NCI-H187 treated with DMSO at 0.1 percent for 48 hours (cell line): ENCODE measurements around the gene ARHGAP26.

Experiments used
- DNase-seq: peaks from one replicate; lab custom pipeline; 2025; lab: John Stamatoyannopoulos, UW

Gene ARHGAP26

DNA sequence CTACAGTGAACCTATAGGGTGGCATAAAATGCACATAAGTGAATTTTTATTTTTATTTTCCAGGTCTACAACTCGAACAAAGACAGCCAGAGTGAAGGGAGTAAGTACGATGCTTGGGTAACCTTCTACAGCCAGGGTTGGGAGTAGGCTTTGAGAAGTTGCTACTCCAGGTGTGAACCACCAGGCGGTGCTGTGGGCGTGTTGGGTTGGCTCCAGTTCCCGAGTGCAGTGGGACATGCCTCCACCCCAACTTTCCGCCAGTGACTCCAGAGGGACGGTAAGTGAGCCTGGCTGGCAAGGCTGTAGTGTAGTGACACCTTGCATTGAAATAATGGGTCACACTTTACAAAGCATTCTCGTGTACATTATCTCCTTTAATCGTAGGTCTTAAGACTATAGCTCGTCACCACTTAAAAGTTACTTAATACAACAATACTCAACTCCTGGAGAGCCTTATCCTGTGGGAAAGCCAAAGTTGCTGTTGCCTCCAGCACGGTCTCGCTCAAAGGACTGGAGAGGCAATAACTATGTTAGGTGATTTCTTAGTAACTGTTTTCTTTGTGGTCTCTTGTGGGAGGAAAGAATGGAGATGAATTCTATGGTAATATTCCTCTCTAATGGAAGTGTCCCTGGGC is 244.0 kb downstream of the ARHGAP26 start:
- no peak for DNase-seq

GRCh38 chr5:143016777-143017516 is 246.8 kb downstream of the ARHGAP26 start:
- no peak for DNase-seq

- no peak for DNase-seq
These were observed 247.4 kb downstream of the ARHGAP26 start for GRCh38 chr5:143017541-143017940.

DNA sequence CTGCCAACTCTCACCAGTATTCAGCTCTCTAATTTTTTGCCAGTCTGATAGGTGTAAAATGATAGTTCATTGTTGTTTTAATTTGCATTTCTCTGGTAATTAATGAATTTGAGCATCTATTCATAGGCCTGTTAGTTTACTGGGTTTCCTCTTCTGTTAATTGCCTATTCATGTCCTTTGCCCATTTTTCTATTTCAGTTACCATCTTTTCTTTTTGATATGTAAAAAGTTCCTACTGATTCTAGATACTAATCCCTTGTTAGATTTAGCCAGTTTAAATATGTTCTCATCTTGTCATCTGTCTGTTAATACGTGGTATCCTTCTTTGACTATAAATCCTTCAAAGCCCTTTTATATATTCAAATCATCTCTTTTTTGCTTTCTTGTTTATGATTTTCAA is 247.8 kb downstream of the ARHGAP26 start:
- DNase-seq: no peak

DNA sequence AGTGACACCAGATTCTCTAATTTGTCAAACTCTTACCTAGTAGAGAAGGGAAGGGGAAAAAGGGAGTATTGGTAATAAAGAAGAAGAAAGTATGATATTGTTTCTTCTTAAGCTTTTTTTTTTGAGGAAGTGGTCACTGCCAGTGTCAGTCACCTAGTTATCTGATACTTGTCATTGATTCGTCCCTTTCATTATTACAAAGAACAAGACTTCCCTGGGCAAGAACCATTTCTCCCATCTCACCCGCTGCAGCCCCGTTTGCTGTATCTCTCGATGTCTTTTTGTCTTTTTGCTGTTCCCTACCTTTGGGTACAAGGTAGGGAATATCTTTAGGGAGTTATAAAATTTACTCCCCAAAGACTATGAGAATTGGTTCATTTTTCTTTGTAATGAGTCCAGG is 249.0 kb downstream of the ARHGAP26 start:
- no peak for DNase-seq

GRCh38 chr5:143019614-143020515 is 249.7 kb downstream of the ARHGAP26 start:
- peak; percentile 59 for DNase-seq

GRCh38 chr5:143021595-143021994 is 251.4 kb downstream of the ARHGAP26 start:
- DNase-seq: no peak

DNA sequence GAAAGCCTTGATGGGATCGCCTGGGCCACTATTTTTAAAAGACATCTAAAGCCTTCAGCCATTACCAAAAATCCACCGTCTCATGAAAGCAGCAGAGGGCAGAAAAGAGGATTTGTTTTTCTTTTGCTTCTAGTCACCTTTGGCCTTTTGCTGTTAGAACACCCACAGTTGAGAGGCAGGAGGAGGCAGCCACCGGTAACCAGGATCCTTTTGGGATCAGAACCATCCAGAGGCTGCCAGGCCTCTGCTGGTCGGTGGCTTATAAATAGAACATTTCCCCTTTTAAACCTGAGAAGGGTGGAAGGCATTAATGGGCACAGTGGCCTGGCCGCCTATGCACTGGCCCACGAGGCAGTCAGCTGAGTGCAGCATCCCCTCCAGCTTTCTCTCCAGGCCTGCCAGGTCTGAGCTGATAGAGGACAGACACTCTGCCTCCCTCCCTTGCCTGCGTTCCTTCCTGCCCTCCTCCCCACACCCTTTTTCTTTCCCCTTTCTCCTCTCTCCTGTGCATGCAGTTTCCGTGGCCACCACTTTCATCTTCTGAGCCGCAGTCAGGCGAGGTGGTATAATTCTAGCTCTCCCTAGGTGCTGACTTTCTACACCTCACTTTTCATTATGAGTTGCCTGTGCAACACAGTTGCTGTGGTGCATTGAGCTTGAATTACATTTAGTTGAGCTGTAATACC is 253.4 kb downstream of the ARHGAP26 start:
- no peak for DNase-seq

- DNase-seq: peak; percentile 29
These were observed 254.2 kb downstream of the ARHGAP26 start for GRCh38 chr5:143024228-143024920.

DNA sequence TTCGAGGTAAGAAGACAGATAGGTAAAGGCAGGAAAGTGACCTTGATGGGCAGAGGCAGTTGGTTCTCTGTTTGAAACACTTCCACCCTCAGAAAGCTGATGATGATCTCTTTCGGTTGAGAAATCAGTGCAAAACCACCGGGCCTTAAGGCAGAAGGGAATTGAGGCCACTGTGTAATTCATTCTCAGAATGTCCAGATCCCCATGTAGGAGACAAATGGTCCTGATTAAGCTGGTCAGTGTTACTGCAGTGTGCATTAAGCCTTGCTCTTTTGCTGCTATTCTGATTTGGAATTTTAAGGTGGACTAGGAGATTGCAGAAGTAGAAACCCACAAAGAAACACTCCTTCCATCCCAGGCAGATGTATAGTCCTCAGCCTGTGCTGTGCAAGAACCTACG is 255.2 kb downstream of the ARHGAP26 start:
- DNase-seq: no peak

GRCh38 chr5:143025971-143026370 is 255.8 kb downstream of the ARHGAP26 start:
- no peak for DNase-seq

- DNase-seq: no peak
These were observed 256.2 kb downstream of the ARHGAP26 start for GRCh38 chr5:143026380-143026779.

DNA sequence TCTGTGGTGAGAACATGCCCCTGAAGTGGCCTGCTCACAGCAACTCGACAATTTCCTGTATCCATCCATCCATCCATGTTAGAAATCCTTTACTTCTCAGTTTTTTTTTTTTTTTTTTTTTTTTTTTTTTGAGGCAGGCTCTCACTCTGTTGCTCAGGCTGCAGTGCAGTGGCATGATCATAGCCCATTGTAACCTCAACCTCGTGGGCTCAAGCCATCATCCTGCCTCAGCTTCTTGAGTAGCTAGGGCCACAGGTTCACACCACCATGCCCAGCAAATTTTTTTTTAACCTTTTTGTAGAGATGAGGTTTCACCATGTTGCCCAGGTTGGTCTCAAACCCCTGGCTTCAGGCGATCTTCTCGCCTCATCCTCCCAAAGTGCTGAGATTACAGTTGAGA is 259.1 kb downstream of the ARHGAP26 start:
- DNase-seq: no peak

DNA sequence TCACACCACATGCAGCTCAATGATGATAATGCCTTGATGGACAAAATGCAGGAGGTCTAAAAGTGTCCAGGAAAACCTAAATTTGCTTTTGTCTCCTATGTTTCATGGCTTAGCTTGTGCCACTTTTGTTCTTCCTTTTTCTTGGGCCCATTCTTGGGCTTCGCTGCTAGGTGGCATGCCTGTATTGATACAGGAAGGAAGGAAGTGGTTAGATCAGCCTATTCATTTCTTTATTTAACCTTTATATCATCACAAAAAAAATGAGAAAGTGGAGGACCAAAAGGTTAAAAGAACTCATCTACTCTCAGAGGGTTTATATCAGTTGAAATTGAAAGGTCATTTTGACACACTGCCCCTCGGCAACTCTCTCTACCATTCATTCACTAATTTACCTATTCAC is 260.2 kb downstream of the ARHGAP26 start:
- no peak for DNase-seq

- DNase-seq: no peak
These were observed 261.8 kb downstream of the ARHGAP26 start for GRCh38 chr5:143031781-143032580.

- no peak for DNase-seq
These were observed 262.3 kb downstream of the ARHGAP26 start for GRCh38 chr5:143032581-143032836.

GRCh38 chr5:143033535-143034250 is 263.5 kb downstream of the ARHGAP26 start:
- DNase-seq: no peak

DNA sequence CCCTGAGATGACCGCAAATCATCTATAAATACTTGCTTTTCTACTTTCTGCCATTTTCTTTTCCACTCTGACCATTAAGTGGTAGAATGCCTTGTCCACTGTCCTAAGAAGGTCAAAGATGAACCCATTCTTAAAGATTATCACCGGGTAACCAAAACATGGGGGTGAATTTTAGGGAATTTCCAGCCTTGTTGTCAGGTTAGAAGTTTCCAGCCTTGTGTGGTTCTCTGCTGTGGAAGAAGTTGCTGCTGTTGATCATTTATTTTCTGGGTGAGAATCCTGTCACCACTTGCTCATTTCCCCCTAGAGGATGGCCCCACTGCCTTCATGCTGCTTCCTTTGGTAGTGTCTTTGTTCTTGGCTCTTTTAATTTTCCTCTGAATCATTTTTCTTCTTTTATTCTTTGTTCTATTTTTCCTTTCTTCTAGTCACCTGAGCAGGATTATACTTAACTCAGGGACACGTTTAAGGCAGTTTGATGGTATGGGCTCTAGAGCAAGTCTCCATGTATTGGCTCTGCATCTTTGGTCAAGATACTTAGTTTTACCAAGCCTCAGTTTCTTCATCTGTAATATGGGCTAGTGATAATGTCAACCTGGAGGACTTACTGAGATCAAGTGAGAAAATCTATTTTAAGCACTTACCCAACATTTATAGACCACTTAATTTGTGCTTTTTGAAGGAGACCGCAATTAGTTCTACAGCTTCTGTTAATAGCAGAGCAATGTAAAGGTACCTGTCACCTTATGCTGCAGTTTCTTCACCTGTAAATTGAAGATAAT is 266.2 kb downstream of the ARHGAP26 start:
- DNase-seq: no peak

- DNase-seq: peak; percentile 26
These were observed 266.9 kb downstream of the ARHGAP26 start for GRCh38 chr5:143037071-143037470.

GRCh38 chr5:143037708-143038107 is 267.5 kb downstream of the ARHGAP26 start:
- DNase-seq: no peak
